Lower leg skin (tissue), 3 donors: ENCODE results near the gene KCNC1.

ENCODE experiments used
- POLR2A ChIP-seq, 2 donors: fragments of 450-650 bp; IDR thresholded peaks; one replicate each; pipeline ENCODE4 v1.6.1; 2016 to 2017; ENCODE audit warnings: antibody characterized with exemption in 2 of 2, mild to moderate bottlenecking in 1 of 2, moderate library complexity in 1 of 2
- TF ChIP-seq, protein P1 (sequence below), 3 donors: fragments of 450-650 bp; IDR thresholded peaks; one replicate each; pipeline ENCODE4 v1.5.1; 2016; ENCODE audit warnings: antibody characterized with exemption in 3 of 3, mild to moderate bottlenecking in 3 of 3, moderate library complexity in 2 of 3

DNA sequence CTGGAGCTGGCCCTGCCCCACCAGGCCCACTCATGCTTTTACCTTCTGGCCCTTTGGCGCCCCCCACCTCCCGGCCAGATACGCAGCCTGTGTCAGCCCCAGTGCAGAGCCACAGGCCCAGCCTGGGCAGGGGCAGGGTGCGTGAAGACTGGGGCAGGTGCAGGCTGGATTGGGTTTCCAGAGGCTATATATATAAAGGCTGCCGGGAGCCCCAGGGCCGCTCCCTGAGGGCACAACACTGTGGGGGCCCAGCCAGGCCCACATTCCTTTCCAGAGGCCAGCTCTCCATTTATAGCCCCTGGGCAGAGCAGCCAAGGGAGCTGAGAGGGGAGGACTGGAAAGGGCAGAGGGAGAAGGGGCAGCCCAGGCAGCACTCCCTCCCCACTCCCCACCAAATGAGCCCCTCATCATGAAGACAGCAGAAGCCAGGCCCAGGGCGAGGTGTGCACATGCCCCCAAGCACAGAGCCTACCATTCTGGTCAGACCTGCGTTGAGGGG is 20.2 kb upstream of the KCNC1 start:
- TF ChIP-seq, protein P1, sequence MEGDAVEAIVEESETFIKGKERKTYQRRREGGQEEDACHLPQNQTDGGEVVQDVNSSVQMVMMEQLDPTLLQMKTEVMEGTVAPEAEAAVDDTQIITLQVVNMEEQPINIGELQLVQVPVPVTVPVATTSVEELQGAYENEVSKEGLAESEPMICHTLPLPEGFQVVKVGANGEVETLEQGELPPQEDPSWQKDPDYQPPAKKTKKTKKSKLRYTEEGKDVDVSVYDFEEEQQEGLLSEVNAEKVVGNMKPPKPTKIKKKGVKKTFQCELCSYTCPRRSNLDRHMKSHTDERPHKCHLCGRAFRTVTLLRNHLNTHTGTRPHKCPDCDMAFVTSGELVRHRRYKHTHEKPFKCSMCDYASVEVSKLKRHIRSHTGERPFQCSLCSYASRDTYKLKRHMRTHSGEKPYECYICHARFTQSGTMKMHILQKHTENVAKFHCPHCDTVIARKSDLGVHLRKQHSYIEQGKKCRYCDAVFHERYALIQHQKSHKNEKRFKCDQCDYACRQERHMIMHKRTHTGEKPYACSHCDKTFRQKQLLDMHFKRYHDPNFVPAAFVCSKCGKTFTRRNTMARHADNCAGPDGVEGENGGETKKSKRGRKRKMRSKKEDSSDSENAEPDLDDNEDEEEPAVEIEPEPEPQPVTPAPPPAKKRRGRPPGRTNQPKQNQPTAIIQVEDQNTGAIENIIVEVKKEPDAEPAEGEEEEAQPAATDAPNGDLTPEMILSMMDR (IDR thresholded peaks at IDR 0.05) = no peak
- no peak for TF ChIP-seq POLR2A (IDR thresholded peaks at IDR 0.05)
